ENCODE measurements around the gene TSPAN8. TPM values are rescaled to one million over a fixed set of nuclear protein-coding genes. Genes with fewer than 3 reads are reported as not detected.
A peak's percentile ranks its signal among the peaks of the same experiment; 100 is the strongest.

TSPAN8 gene
- total and polyA plus RNA-seq, 2 experiments from 2014 or later, result not detected

GRCh38 chr12:71142016-71142415 lies 15.8 kb downstream of the TSPAN8 start (continued):
- TF ChIP-seq ZNF114 (CRISPR knock-in tag; IDR thresholded peaks at IDR 0.05) (no peak), CREB1 (CRISPR knock-in tag; IDR thresholded peaks at IDR 0.05; ENCODE audit: low read depth) (no peak), CTCF (conservative IDR thresholded peaks at IDR 0.05; ENCODE audit: low read depth in 2 of 2) (no peak), POLR2AphosphoS5 (IDR thresholded peaks at IDR 0.05; ENCODE audit: low read depth) (no peak), NANOG (IDR thresholded peaks at IDR 0.05; ENCODE audit: borderline replicate concordance) (no peak), EZH2 (IDR thresholded peaks at IDR 0.05; ENCODE audit: low read depth, unreplicated experiment) (no peak), JUNB (IDR thresholded peaks at IDR 0.05; ENCODE audit: unreplicated experiment) (no peak), EZH2phosphoT487 (IDR thresholded peaks at IDR 0.05; ENCODE audit: unreplicated experiment) (no peak)
- TF ChIP-seq, protein P1, sequence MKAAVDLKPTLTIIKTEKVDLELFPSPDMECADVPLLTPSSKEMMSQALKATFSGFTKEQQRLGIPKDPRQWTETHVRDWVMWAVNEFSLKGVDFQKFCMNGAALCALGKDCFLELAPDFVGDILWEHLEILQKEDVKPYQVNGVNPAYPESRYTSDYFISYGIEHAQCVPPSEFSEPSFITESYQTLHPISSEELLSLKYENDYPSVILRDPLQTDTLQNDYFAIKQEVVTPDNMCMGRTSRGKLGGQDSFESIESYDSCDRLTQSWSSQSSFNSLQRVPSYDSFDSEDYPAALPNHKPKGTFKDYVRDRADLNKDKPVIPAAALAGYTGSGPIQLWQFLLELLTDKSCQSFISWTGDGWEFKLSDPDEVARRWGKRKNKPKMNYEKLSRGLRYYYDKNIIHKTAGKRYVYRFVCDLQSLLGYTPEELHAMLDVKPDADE (IDR thresholded peaks at IDR 0.05), result no peak

DNA sequence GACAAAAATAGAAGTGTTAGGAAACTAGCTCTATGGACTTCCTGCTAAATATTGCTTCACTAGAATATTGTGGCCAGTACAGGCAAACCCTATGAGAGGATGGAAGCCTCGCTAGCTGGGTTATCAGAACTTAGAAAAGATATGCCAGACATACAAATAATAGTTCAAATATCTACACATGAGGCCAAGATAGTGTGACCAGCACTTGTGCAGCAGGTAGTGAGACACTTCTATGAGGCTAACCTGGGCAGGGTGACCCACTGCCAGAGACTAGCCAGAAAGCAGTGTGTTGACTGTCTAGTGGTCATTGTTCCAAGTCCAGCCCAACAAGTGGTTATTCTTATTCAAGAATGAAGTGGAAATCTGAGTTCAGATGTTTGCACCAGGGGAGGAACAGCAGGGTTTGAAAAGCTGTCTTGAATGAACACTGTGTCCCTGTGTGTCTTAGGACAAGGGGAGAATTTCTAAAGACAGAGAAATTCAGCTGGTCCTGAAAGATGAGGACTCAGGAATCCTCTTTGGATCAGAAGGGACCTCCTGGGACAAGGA lies 16.3 kb downstream of the TSPAN8 start:
- Histone ChIP-seq H3K79me2 (replicated peaks; ENCODE audit: insufficient read depth) (no peaks in the 10 kb centered on the region), H4K20me1 (replicated peaks; ENCODE audit: insufficient read depth) (no peaks in the 10 kb centered on the region), H2AFZ (peak overlapping the region; percentile 50; the same call in 1 of the 2 replicates), H3F3A (replicated peaks; ENCODE audit: low read depth) (no peaks in the 10 kb centered on the region), H3K9me2 (ENCODE audit: insufficient read depth) (no peaks in the 10 kb centered on the region; the same call in 1 of the 2 replicates), H3K27me3 (ENCODE audit: insufficient read depth) (no peaks in the 10 kb centered on the region), H3K4me3 (no peak overlapping the region), H3K27ac (ENCODE audit: low read depth) (no peak overlapping the region), H3K36me3 (ENCODE audit: insufficient read depth) (no peaks in the 10 kb centered on the region), H3K4me1 (ENCODE audit: insufficient read depth) (peaks cover 5% of the 10 kb centered on the region), H3K4me2 (no peak overlapping the region)
- no peak overlapping the region for H3K4me3 Mint-ChIP-seq
- peaks cover 2% of the 10 kb centered on the region for H3K27me3 Mint-ChIP-seq (ENCODE audit: insufficient read depth, low read depth, poor library complexity)
- H3K27ac Mint-ChIP-seq, result no peak overlapping the region
- ATAC-seq, result no peak
- no peaks in the 10 kb centered on the region for H3K36me3 Mint-ChIP-seq (ENCODE audit: low read depth)
- H3K4me1 Mint-ChIP-seq, result peaks cover 10% of the 10 kb centered on the region; the same call in 2 of the 3 replicates
- no peaks in the 10 kb centered on the region; the same call in 2 of the 3 replicates for H3K9me3 Mint-ChIP-seq
- DNase-seq (ENCODE audit: low spot score), result no peak
- TF ChIP-seq EZH2phosphoT487 (IDR thresholded peaks at IDR 0.05; ENCODE audit: unreplicated experiment) (no peak), EZH2 (IDR thresholded peaks at IDR 0.05; ENCODE audit: low read depth, unreplicated experiment) (no peak), CTCF (conservative IDR thresholded peaks at IDR 0.05; ENCODE audit: low read depth in 2 of 2) (no peak), STAT1 (IDR thresholded peaks at IDR 0.05; ENCODE audit: unreplicated experiment) (no peak), POLR2AphosphoS5 (IDR thresholded peaks at IDR 0.05; ENCODE audit: low read depth) (no peak), ZNF114 (CRISPR knock-in tag; IDR thresholded peaks at IDR 0.05) (no peak), ZNF462 (CRISPR knock-in tag; IDR thresholded peaks at IDR 0.05) (no peak)
- TF ChIP-seq, protein P1 (IDR thresholded peaks at IDR 0.05), result no peak

All from GM23338 (cell line).